Naive thymus-derived CD4-positive, alpha-beta T cell (primary cell): Measurements from ENCODE around the gene LBHD2. TPM values are rescaled to one million over a fixed set of nuclear protein-coding genes. Genes with fewer than 3 reads are reported as not detected.
"Not testable (repeated sequence)": the region's sequence is repeated elsewhere in the genome, so short reads cannot be mapped to it uniquely, and the experiment has no call there.

Experiments
- ATAC-seq: fragments of 150-1000 bp; cut with Tn5 transposase; 2 replicates; pipeline ENCODE4 v1.10.0; 2021; ENCODE audit warnings: mild to moderate bottlenecking, moderate library complexity
- CTCF ChIA-PET: fragments of 350-600 bp; sonication (Branson Sonifier 250); formaldehyde crosslinking; loops from one replicate; lab custom pipeline; 2021; ENCODE audit warnings: antibody characterized with exemption; lab: Charles Lee
- POLR2A ChIA-PET: fragments of 350-600 bp; sonication (Branson Sonifier 250); formaldehyde crosslinking; loops from one replicate; lab custom pipeline; 2021; ENCODE audit warnings: antibody characterized with exemption, inconsistent platforms; lab: Charles Lee
- DNase-seq, 9 donors: peaks; one replicate each; pipeline versions ENCODE4 v3.0.0 to v3.0.0-alpha.2; 2020 to 2022; ENCODE audit warnings: mixed read lengths in 1 of 9
- H3K27ac ChIP-seq: one replicate; pipeline ENCODE4 v1.7.0; 2013; ENCODE audit warnings: mild to moderate bottlenecking, low read depth, low read length, moderate library complexity
- H3K27me3 ChIP-seq, 2 donors: one replicate each; pipeline ENCODE4 v1.7.0; 2013; ENCODE audit warnings: low read length in 2 of 2, mild to moderate bottlenecking in 2 of 2, moderate library complexity in 2 of 2; ENCODE audit not compliant: control insufficient read depth in 2 of 2, insufficient read depth in 2 of 2
- H3K36me3 ChIP-seq, 3 experiments: 1 replicate in 2 of 3; 2 replicates in 1 of 3; pipeline ENCODE4 v1.7.0; 2013; ENCODE audit warnings: low read length in 3 of 3, mild to moderate bottlenecking in 3 of 3, moderate library complexity in 1 of 3; ENCODE audit not compliant: insufficient read depth in 3 of 3, control insufficient read depth in 2 of 3
- H3K4me1 ChIP-seq, 2 donors: one replicate each; pipeline ENCODE4 v1.7.0; 2013; ENCODE audit warnings: low read length in 2 of 2, mild to moderate bottlenecking in 2 of 2, moderate library complexity in 1 of 2; ENCODE audit not compliant: control insufficient read depth in 2 of 2, insufficient read depth in 2 of 2
- H3K4me3 ChIP-seq: 2 replicates; pipeline ENCODE4 v1.7.0; 2013; ENCODE audit warnings: mild to moderate bottlenecking, low read length
- H3K9me3 ChIP-seq, 3 experiments: 1 replicate in 2 of 3; 2 replicates in 1 of 3; pipeline ENCODE4 v1.7.0; 2013; ENCODE audit warnings: low read length in 3 of 3; ENCODE audit not compliant: control insufficient read depth in 2 of 3
- H3K27ac Mint-ChIP-seq, 9 donors: one replicate each; pipeline ENCODE4 v1.8.0; 2020 to 2022; ENCODE audit warnings: mixed read lengths in 9 of 9, mild to moderate bottlenecking in 8 of 9, moderate library complexity in 5 of 9, inconsistent platforms in 2 of 9
- H3K27me3 Mint-ChIP-seq, 5 donors: one replicate each; pipeline ENCODE4 v1.8.0; 2021 to 2022; ENCODE audit warnings: mixed read lengths in 5 of 5, mild to moderate bottlenecking in 1 of 5
- H3K36me3 Mint-ChIP-seq, 5 donors: one replicate each; pipeline ENCODE4 v1.8.0; 2020 to 2022; ENCODE audit warnings: mixed read lengths in 5 of 5, mild to moderate bottlenecking in 3 of 5, inconsistent platforms in 1 of 5
- H3K4me1 Mint-ChIP-seq, 7 donors: one replicate each; pipeline ENCODE4 v1.8.0; 2020 to 2022; ENCODE audit warnings: mixed read lengths in 7 of 7, mild to moderate bottlenecking in 3 of 7, inconsistent platforms in 1 of 7
- H3K4me3 Mint-ChIP-seq, 10 donors: one replicate each; pipeline ENCODE4 v1.8.0; 2020 to 2022; ENCODE audit warnings: mild to moderate bottlenecking in 10 of 10, mixed read lengths in 10 of 10, moderate library complexity in 6 of 10, inconsistent platforms in 2 of 10
- H3K9me3 Mint-ChIP-seq, 11 donors: one replicate each; pipeline ENCODE4 v1.8.0; 2020 to 2022; ENCODE audit warnings: mixed read lengths in 11 of 11, mild to moderate bottlenecking in 4 of 11, inconsistent platforms in 1 of 11, moderate library complexity in 1 of 11
- intact Hi-C, 2 donors: fragments of 100-400 bp; cut with micrococcal nuclease; formaldehyde crosslinking; loops; one replicate each; pipeline ENCODE4 v1.15.1; 2023
- polyA plus RNA-seq, 2 donors: library from polyadenylated mRNA; unstranded; fragments of 300-500 nt; fragmentation: Illumina TruSeq; gene quantifications; one replicate each; pipeline ENCODE4 v1.2.3, GENCODE V29; 2021
- total RNA-seq, 6 experiments: library from RNA in 5 of 6; stranded (reverse) in 5 of 6; gene quantifications; 1 replicate in 5 of 6; 2 replicates in 1 of 6; pipeline ENCODE4 v1.2.3 and lab custom pipeline; 2021 to 2026

LBHD2 gene
- total and polyA plus RNA-seq, 7 experiments from 2014 or later = not detected

DNA sequence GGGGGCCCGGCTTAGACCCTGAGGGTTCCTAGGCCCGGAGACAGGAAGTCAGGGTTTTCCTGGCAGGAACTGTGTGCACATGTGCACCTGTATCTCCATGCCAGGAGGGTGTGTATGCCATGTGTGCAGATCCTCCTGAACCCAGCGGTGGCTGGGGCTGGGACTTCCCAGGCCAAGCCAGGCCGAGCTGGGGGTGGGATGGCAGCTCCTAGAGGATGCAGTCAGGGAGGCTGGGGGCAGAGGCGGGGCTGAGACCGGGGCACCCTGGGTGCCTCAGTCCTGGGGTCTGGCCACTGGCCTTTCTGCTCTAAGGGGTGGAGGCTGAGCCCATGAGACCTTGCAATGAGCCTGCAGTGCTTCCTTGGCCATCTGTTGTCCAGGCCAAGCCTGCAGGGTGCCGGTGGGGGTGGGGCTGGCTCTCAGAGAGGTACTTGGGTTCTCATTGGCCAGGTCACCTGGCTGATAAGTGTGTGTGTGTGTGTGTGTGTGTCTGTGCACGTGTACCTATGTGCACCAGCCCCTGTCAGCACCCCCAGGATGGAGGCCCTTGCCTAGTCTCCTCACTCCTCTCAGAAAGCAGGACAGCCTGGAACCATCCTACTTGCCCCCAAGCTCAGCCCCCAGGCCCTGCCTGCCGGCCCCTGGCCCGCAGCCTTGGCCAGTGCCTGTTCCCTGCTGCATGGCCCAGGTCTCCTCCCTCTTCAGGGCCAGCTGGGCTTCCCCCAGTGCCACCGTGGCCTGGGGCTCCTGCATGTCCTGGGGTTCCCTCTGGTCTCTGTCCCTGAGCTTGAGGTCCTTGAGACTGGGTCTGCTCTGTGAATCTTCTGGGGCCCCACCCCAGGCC is 28.6 kb downstream of the LBHD2 start:
- intact Hi-C loops = no loop called here
- Histone ChIP-seq H3K9me3 (no peaks in the 10 kb centered on the region), H3K4me3 (no peak overlapping the region), H3K27ac (no peak overlapping the region), H3K36me3 (no peaks in the 10 kb centered on the region), H3K4me1 (no peaks in the 10 kb centered on the region), H3K27me3 (no peaks in the 10 kb centered on the region)
- Mint-ChIP-seq H3K4me1 (peaks cover 0 to 15% (median 7%) of the 10 kb centered on the region in 7 donors), H3K27ac (peak overlapping the region in 1 of 9 donors; percentile 33), H3K4me3 (no peak overlapping the region), H3K27me3 (peaks cover 0 to 17% (median 4%) of the 10 kb centered on the region in 5 donors), H3K9me3 (peaks cover 0 to 1% (median 0%) of the 10 kb centered on the region in 11 donors), H3K36me3 (no peaks in the 10 kb centered on the region)
- ChIA-PET POLR2A (no interaction called here), CTCF (no interaction called here)
- ATAC-seq = no peak
- DNase-seq = no peak

DNA sequence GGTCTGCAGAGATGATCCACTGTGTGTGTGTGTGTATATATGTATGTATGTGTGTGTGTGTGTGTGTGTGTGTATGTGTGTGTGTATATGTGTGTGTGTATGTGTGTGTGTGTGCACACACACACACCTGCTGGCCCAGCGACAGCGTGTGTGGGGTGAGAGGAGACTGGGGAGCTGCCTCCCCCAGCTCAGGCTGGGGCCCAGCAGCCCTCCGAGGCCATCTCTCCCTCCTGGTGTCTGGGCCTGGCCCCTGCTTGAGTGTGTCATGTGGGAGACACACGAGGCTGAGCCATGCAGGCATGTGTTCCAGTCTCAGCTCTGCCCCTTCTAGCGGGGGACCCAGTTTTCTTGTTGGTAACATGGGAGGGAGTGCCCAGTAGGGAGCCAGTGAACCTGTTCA is 29.3 kb downstream of the LBHD2 start:
- ChIA-PET CTCF (no interaction called here), POLR2A (no interaction called here)
- no peaks in the 10 kb centered on the region for H3K36me3 ChIP-seq
- no peaks in the 10 kb centered on the region for H3K27me3 ChIP-seq
- Mint-ChIP-seq H3K4me1 (peaks cover 0 to 15% (median 7%) of the 10 kb centered on the region in 7 donors), H3K36me3 (no peaks in the 10 kb centered on the region), H3K9me3 (peaks cover 0 to 1% (median 0%) of the 10 kb centered on the region in 11 donors), H3K27ac (no peak overlapping the region), H3K27me3 (peaks cover 0 to 17% (median 4%) of the 10 kb centered on the region in 5 donors), H3K4me3 (no peak overlapping the region)
- intact Hi-C loops = no loop called here
- H3K9me3 ChIP-seq = no peaks in the 10 kb centered on the region
- H3K27ac ChIP-seq = no peak overlapping the region
- H3K4me3 ChIP-seq = no peak overlapping the region
- ATAC-seq = no peak
- H3K4me1 ChIP-seq = no peaks in the 10 kb centered on the region
- DNase-seq = no peak

DNA sequence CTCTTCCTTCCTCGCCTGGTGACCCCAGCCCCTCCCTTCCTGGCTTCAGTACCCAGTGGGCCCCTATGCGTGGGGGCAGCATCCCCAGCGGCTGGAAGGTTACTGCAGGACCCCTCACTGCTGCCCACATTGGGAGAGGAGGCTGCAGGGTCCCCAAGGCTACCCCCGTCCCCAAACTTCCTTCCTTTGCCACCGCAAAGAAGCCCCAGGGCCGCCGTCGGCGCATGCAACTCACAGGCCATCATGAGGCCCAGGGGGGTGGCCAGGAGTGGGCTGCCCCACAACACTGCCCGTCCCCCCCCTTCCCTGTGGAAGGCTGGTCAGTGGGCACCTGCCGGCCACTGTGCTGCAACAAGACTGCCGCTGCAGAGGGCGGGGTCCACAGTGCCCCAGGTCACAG is 29.8 kb downstream of the LBHD2 start:
- POLR2A ChIA-PET = no interaction called here
- ATAC-seq (no peak), DNase-seq (no peak)
- CTCF ChIA-PET = no interaction called here
- Histone ChIP-seq H3K4me1 (no peaks in the 10 kb centered on the region), H3K27me3 (no peaks in the 10 kb centered on the region), H3K36me3 (no peaks in the 10 kb centered on the region), H3K9me3 (no peaks in the 10 kb centered on the region), H3K4me3 (no peak overlapping the region), H3K27ac (no peak overlapping the region)
- Mint-ChIP-seq H3K4me1 (peaks cover 0 to 15% (median 7%) of the 10 kb centered on the region in 7 donors), H3K4me3 (no peak overlapping the region), H3K36me3 (no peaks in the 10 kb centered on the region), H3K27ac (no peak overlapping the region), H3K9me3 (peaks cover 0 to 1% (median 0%) of the 10 kb centered on the region in 11 donors), H3K27me3 (peaks cover 0 to 17% (median 4%) of the 10 kb centered on the region in 5 donors)
- intact Hi-C loops = no loop called here

DNA sequence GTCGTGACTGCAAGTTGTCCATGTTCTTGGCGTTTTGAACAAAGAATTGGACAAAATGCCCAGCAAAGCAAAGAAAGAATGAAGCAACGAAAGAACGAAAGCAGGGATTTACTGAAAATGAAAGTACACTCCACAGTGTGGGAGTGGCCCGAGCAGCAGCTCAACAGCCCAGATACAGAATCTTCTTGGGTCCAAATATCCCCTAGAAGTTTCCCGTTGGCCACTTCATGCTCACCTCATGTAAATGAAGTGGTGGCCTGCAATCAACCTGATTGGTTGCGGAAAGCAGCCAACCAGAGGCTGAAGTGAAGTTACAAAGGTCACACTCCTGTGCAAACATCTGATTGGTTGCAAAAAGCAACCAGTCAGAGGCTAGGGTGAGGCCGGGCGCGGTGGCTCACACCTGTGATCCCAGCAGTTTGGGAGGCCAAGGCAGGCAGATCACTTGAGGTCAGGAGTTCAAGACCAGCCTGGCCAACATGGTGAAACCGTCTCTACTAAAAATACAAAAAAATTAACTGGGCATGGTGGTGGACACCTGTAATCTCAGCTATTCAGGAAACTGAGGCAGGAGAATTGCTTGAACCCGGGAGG is 31.2 kb downstream of the LBHD2 start:
- H3K9me3 Mint-ChIP-seq, H3K9me3 ChIP-seq, ATAC-seq, intact Hi-C loops, POLR2A ChIA-PET, H3K36me3 Mint-ChIP-seq, CTCF ChIA-PET, H3K4me1 ChIP-seq, DNase-seq, H3K4me3 ChIP-seq, H3K36me3 ChIP-seq, H3K27ac ChIP-seq, H3K27me3 ChIP-seq: not testable (repeated sequence)
- Mint-ChIP-seq H3K4me3 (peak overlapping the region in 9 of 10 donors; percentile 0 to 72 (median 46)), H3K4me1 (peaks cover 0 to 15% (median 7%) of the 10 kb centered on the region in 7 donors), H3K27me3 (peaks cover 4 to 21% (median 11%) of the 10 kb centered on the region in 5 donors), H3K27ac (peak overlapping the region in 1 of 9 donors; percentile 3)

DNA sequence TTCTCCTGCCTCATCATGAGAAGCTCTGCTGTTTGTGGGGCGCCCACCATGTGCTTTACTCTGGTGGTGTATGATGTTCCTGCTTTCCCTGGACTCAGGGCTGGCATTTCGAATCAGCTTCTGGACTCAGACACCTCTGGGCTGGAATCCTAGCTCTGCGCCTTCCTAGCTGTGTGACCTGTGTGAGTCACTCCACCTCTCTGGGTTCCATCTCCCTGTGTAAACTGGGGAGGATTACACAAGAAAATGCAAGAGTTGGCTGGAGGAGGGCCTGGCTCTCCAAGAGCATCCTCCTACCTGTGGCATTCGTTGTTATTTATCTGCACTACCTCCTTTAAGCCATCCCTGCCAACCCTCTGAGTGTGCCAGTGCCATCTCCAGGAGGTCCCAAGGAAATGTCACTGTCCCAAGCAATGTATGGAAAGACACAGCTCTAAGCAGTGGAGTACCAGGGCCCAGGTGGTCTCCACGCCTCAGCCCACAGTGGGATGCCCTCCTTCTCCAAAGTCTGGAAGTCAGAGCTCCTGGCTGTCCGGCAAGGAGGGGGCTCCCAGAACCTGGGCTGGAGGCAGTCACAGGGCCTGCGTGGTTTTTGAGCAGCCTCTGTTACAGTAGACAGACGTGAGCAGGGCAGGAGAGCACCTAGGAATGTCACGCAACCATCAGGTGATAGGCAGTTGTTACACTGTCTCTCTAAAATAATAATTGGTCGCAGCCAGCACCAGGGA is 32.0 kb downstream of the LBHD2 start:
- no peaks in the 10 kb centered on the region for H3K36me3 ChIP-seq
- Mint-ChIP-seq H3K4me3 (peak overlapping the region in 1 of 10 donors; percentile 38), H3K36me3 (no peaks in the 10 kb centered on the region), H3K27me3 (peaks cover 11 to 22% (median 13%) of the 10 kb centered on the region in 5 donors), H3K27ac (no peak overlapping the region), H3K4me1 (peaks cover 0 to 15% (median 9%) of the 10 kb centered on the region in 7 donors), H3K9me3 (peaks cover 0 to 1% (median 0%) of the 10 kb centered on the region in 11 donors)
- no peak overlapping the region for H3K27ac ChIP-seq
- H3K27me3 ChIP-seq = no peaks in the 10 kb centered on the region
- POLR2A ChIA-PET = no interaction called here
- intact Hi-C loops = no loop called here
- DNase-seq (no peak), ATAC-seq (no peak)
- CTCF ChIA-PET = no interaction called here
- H3K9me3 ChIP-seq = no peaks in the 10 kb centered on the region
- no peaks in the 10 kb centered on the region for H3K4me1 ChIP-seq
- no peak overlapping the region for H3K4me3 ChIP-seq

DNA sequence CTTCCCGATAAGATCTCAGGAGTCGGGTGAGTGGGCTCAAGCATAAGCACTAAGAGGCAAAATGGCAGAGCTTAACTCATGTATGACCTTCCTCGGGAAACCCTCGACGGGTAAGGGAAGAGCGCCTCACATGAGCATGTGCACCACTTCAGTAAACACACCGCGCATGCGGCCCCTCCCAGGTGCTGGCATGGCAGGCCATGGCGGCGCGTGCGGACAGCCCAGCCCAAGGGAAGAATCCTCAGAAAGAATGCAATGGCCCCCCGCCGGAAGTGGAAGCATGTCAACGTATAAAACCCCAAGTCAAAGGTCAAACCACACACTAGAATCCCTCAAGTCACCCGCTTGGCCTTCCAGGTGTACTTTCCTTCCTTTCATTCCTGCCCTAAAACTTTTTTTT is 32.6 kb downstream of the LBHD2 start:
- H3K27me3 Mint-ChIP-seq = peaks cover 11 to 27% (median 14%) of the 10 kb centered on the region in 5 donors
- no peaks in the 10 kb centered on the region for H3K27me3 ChIP-seq
- no peak overlapping the region for H3K27ac ChIP-seq
- no peaks in the 10 kb centered on the region for H3K4me1 ChIP-seq
- no peaks in the 10 kb centered on the region for H3K9me3 ChIP-seq
- H3K4me1 Mint-ChIP-seq = peaks cover 0 to 15% (median 9%) of the 10 kb centered on the region in 7 donors
- H3K4me3 Mint-ChIP-seq = no peak overlapping the region
- H3K4me3 ChIP-seq = no peak overlapping the region
- no peaks in the 10 kb centered on the region for H3K36me3 ChIP-seq
- ChIA-PET POLR2A (no interaction called here), CTCF (interaction anchor here (1.4 kb wide), 1 partner anchor 11 kb away, joined by 3 read pairs; no protein-coding TSS in a partner anchor)
- peaks cover 0 to 1% (median 0%) of the 10 kb centered on the region in 11 donors for H3K9me3 Mint-ChIP-seq
- ATAC-seq = no peak
- intact Hi-C loops = no loop called here
- H3K27ac Mint-ChIP-seq = no peak overlapping the region
- H3K36me3 Mint-ChIP-seq = no peaks in the 10 kb centered on the region
- DNase-seq = no peak
